ENCODE data around the gene CC2D1B.

- TF ChIP-seq POLR2AphosphoS5 (IDR thresholded peaks at IDR 0.05) = no peak
- no peak for TF ChIP-seq CTCF (IDR thresholded peaks at IDR 0.05)
- no peak for TF ChIP-seq POLR2A (IDR thresholded peaks at IDR 0.05)
- no peak for TF ChIP-seq EP300 (IDR thresholded peaks at IDR 0.05; ENCODE audit: low read depth)
Observed at GRCh38 chr1:52346653-52347052, 19.4 kb downstream of the CC2D1B start.
